GM10248 (cell line): ENCODE results near the gene BBS1.

Experiments
- CTCF ChIA-PET: fragments of 300-600 bp; sonication (Branson Sonifier 250); formaldehyde crosslinking; extraction: SDS; loops from one replicate; lab custom pipeline; 2021; ENCODE audit warnings: antibody characterized with exemption; lab: Yijun Ruan, JAX
- POLR2A ChIA-PET: fragments of 350-650 bp; sonication (Branson Sonifier 250); formaldehyde crosslinking; extraction: SDS; loops from one replicate; lab custom pipeline; 2020; ENCODE audit warnings: antibody characterized with exemption; lab: Yijun Ruan, JAX
- DNase-seq: peaks from one replicate; pipeline ENCODE4 v3.0.0; 2012; ENCODE audit errors: extremely low spot score
- CTCF ChIP-seq: IDR thresholded peaks from 2 replicates; pipeline ENCODE4 v1.5.1; 2012; ENCODE audit warnings: mild to moderate bottlenecking, low read depth; ENCODE audit errors: extremely low read depth, missing control alignments, control extremely low read depth

BBS1 gene

DNA sequence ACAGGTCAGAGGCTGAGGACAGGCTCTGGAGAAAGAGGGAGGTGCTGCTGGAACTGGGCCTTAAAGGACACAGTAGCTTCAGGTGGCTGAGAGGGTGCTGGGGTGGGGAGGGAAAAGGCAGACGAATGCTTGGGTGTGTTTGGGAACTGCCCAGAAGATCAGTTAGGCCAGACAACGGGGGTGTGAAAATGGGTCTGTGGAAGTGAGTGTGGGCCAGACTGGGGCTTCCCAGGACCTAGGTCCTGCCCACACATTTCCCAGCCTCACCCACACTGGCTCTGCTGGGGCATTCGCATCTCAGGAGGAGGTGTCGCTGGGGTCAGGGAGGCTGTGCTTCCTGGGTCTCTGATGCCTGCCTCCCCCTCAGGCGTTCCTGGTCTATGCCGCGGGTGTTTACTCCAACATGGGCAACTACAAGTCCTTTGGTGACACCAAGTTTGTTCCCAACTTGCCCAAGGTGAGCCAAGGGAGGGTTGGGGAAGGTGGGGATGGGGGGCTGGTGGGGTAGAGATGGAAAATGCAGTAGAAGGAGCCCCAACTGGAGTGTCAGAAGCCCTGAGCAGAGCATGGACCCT lies 25.5 kb upstream of the BBS1 start:
- ChIA-PET POLR2A (no interaction called here), CTCF (interaction anchor here (0.9 to 2.7 kb wide), 7 partner anchors 18 to 194 kb away, joined by 3 to 9 read pairs (median 3); partner anchors contain the start of genes MRPL11, PELI3 and RBM4B)
- no peak for DNase-seq
- TF ChIP-seq CTCF, result no peak

DNA sequence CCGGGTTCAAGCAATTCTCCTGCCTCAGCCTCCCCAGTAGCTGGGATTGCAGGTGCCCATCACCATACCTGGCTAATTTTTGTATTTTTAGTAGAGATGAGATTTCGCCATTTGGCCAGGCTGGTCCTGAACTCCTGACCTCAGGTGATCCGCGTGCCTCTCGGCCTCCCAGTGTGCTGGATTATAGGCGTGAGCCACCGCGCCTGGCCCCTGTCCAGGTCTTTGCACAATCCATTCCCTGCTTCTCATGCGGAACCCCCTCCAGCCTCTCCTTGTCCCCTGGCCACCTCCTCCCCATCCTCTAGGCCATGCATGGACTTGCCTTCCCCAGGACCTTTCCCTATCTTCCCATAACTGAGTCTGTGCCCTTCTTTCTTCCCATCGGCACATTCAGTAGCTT lies 21.5 kb upstream of the BBS1 start:
- CTCF ChIA-PET, result interaction anchor here (1.1 to 1.5 kb wide), 3 partner anchors 9 to 189 kb away, joined by 3 to 4 read pairs (median 4); partner anchors contain the start of genes DPP3 and MRPL11
- POLR2A ChIA-PET, result no interaction called here
- no peak for TF ChIP-seq CTCF
- DNase-seq, result no peak

DNA sequence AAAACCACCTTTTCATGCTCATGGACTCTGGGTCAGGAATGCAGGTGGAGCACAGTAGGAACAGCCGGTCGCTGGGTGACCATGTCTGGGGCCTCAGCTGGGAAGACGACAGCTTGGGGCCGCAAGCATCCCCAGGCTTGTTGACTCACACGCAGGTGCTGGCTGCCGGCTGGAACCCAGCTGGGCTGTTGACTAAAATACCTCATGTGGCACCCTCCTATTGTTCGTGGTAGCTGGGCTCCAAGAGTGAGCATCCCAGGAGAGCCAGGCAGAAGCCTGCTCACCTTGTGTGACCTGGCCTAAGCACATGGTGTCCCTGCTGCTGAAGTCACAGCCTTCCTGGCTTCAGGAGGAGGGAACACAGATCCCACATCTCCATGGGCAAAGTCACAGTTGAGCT lies 20.8 kb upstream of the BBS1 start:
- ChIA-PET CTCF (interaction anchor here (0.7 to 3.6 kb wide), 3 partner anchors 9 to 189 kb away, joined by 3 to 19 read pairs (median 4); partner anchors contain the start of gene DPP3), POLR2A (interaction anchor here (1.4 kb wide), 1 partner anchor 10 kb away, joined by 3 read pairs; the partner anchor contains the start of gene DPP3)
- DNase-seq, result no peak
- TF ChIP-seq CTCF, result no peak

DNA sequence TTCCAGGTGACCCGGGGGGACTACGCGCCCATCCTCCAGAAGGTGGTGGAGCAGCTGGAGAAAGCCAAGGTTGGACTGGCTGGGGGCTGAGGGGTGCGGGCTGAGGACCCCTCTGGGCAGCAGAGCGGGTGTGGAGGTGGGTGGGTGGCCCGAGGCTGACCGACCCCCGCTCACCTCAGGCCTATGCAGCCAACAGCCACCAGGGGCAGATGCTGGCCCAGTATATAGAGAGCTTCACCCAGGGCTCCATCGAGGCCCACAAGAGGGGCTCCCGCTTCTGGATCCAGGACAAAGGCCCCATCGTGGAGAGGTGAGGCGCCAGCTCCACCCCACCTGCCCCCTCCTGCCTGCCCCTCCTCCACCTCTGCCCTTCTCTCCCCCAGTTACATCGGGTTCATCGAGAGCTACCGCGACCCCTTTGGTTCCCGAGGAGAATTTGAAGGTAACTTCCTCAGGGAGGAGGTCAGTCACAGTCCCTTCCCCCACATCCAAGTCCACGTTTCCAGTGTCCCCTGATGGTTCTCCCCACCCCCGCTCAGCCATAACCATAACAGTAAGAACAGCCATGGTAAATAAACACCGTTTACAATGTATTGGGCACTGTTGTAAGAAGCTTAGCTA lies 19.0 kb upstream of the BBS1 start:
- CTCF ChIA-PET, result interaction anchor here (0.7 to 3.6 kb wide), 5 partner anchors 13 to 187 kb away, joined by 3 to 19 read pairs (median 3); partner anchors contain the start of gene BBS1
- POLR2A ChIA-PET, result interaction anchor here (0.7 kb wide), 1 partner anchor 287 kb away, joined by 3 read pairs; no protein-coding TSS in a partner anchor
- no peak for DNase-seq
- TF ChIP-seq CTCF, result peak; percentile 2

GRCh38 chr11:66492161-66492865 lies 18.1 kb upstream of the BBS1 start:
- ChIA-PET CTCF (interaction anchor here (1.1 to 3.6 kb wide), 4 partner anchors 14 to 186 kb away, joined by 3 to 19 read pairs (median 4); no protein-coding TSS in a partner anchor), POLR2A (interaction anchor here (0.7 kb wide), 1 partner anchor 286 kb away, joined by 3 read pairs; no protein-coding TSS in a partner anchor)
- DNase-seq, result no peak
- TF ChIP-seq CTCF, result no peak

DNA sequence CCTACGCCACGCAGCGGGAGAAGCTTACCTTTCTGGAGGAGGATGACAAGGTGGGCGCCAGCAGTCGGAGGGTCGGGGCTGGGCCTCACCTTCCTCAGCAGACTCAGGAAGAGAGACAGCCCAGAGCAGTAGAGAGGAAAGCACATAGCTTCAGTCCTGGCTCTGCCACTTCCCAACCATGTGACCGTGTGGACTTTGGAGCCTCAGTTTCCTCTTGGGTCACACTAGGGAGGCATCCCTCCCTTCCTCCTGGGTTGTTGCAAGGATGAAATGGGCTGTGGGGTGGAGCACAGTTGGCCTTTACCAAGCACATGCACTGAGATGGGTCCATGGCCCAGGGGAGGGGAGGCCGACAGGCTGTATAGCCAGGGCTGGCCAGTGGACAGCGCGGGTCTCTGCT lies 17.3 kb upstream of the BBS1 start:
- ChIA-PET POLR2A (no interaction called here), CTCF (interaction anchor here (1.1 to 3.6 kb wide), 3 partner anchors 15 to 185 kb away, joined by 3 to 19 read pairs (median 4); partner anchors contain the start of gene RBM4B)
- no peak for DNase-seq
- TF ChIP-seq CTCF, result no peak
